Glomerular visceral epithelial cell (primary cell): Measurements from ENCODE around the gene DEPP1.

ENCODE experiments used
- DNase-seq: peaks from one replicate; pipeline ENCODE4 v3.0.0-alpha.2; 2016; ENCODE audit errors: extremely low spot score

The DEPP1 gene

GRCh38 chr10:44954962-44955361, 23.6 kb downstream of the DEPP1 start:
- DNase-seq: no peak

- DNase-seq: no peak
Observed at GRCh38 chr10:44954042-44954441, 24.6 kb downstream of the DEPP1 start.

GRCh38 chr10:44952779-44953231, 25.8 kb downstream of the DEPP1 start:
- DNase-seq: peak; percentile 42

- DNase-seq: no peak
Observed at GRCh38 chr10:44951576-44952226, 26.9 kb downstream of the DEPP1 start.

DNA sequence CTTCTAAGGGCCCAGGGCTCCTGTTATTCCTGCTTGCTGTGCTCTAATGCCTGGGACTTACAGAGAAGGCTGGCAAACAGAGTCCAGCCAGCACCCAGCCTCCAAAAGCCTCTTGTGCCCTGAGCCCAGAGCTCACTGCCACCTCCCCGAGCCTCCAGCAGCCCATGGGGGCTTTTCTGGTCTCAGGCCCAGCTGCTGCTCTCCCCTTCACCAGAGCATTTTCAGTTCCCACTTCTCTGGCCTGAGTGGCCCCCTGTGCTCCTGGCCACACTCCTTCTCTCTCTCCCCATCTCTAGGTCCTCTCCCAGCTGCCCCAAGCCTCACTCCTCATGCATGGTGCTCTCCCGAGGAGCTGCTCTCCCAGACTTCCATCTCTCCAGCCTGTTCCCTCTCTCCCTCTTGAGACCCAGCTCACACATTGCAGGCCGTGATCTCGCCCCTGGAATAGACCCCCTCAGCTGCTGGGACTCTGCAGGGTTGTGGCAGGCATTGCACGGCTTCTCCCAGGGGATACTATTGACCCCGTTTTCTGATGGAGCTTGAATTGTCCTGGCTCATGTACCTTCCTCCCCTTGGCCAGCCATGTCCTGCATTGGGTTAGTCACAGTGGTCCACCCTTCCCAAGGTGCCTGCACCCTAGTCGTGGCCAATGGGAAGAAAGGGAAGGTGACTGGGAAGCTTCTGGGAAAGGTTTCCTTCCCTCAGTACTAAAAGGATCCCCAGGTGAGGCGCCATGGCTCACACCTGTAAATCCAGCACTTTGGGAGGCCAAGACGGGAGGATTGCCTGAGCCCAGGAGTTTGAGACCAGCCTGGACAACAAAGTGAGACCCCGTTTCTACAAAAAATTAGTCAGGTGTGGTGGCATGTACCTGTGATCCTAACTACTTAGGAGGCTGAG, 28.0 kb downstream of the DEPP1 start:
- DNase-seq: no peak

DNA sequence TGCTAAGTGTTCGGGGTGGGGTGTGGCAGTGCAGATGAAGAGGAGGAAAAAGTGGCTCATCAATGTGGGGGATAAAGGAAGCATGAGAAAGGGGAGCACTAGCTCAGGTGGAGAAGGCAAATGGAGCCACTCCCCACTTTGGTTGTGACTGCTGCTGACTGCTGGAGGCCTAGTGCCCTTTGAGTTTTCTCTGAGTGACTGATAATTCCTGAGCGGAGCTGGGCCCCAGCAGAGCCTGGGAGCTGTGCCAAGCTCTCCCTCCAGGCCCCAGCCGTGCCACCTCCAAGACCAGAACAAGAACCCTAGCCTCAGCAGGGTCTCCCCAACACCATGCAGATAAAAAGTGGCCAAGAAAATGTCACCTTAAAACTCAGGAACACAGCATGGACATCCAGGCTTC, 28.7 kb downstream of the DEPP1 start:
- no peak for DNase-seq

DNA sequence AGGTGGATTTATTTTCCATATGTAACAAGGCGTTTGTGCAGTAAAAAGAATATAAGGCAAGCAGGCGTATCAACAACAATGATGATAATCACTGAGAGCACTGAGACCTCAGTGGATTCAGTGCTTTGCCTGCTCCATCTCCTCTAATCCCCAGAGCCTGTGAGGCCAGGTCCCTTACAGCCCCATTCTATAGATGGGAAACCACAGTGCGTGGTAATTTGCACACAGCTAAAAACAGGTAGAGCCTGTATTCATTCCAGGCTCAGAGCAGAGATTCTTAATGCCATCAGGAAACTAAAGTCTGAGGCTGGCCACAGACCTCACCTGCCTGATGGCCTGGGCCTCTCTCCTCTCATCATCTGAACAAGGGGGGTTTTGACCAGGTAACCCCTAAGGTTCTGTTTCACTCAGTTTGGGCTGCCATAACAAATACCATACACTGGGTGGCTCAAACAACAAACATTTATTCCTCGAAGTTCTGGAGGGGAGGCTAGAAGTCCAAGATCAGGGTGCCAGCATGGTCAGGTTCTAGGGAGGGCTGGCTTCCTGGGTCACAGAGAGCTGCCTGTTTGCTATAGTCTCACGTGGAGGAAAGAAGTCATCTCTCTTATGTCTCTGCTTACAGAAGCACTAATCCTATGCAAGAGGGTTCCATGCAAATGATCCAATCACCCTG, 29.3 kb downstream of the DEPP1 start:
- no peak for DNase-seq

DNA sequence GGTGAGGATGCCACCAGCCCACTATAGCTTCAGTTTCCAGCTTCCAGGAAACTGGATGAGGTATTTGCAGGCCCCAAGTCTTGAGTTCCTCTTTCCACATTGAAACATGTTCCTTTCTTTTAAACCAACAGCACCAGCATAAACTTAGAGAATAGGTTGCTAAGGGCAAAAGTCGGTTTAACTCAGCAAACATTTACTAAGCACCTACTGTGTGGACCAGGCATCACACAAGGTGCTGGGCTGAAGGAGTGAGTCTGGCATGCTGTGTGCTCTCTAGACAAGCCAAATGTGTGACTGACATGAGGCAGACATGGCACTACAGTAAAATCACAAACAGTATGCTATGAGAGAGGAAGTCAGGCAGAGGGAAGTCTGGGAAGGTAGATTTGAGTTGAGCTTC, 30.0 kb downstream of the DEPP1 start:
- DNase-seq: no peak

- DNase-seq: peak; percentile 70
Observed at GRCh38 chr10:44947371-44948152, 31.0 kb downstream of the DEPP1 start.

- DNase-seq: no peak
Observed at GRCh38 chr10:44946205-44946604, 32.4 kb downstream of the DEPP1 start.

- DNase-seq: no peak
Observed at GRCh38 chr10:44944354-44944753, 34.3 kb downstream of the DEPP1 start.

DNA sequence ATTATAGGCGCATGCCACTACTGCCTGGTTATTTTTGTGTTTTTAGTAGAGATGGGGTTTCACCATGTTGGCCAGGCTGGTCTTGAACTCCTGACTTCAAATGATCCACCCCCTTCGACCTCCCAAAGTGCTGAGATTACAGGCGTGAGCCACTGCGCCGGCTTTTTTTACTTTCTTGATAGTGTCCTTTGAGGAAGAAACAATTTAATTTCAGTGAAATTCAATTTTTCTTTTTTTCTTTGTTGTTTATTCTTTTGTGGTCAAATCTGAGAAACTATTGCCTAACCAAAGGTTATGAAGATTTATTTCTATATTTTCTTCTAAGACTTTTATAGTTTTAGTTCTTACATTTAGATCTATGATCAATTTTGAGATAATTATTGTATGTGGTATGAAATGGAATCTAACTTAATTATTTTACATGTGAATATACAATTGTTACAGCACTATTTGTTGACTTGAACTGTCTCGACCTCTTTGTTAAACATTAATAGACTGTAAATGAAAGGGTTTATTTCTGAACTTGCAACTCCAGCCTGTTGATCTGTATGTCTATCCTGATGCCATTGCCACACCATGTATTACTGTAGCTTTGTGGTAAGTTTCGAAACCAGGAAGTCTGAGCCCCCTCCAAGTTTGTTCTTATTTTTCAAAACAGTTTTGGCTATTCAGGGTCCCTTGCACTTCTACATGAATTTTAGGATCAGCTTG, 38.8 kb downstream of the DEPP1 start:
- DNase-seq: no peak

- no peak for DNase-seq
Observed at GRCh38 chr10:44938956-44939355, 39.7 kb downstream of the DEPP1 start.

GRCh38 chr10:44937196-44938005, 41.2 kb downstream of the DEPP1 start:
- DNase-seq: peak; percentile 43

- DNase-seq: no peak
Observed at GRCh38 chr10:44936314-44936975, 42.2 kb downstream of the DEPP1 start.

DNA sequence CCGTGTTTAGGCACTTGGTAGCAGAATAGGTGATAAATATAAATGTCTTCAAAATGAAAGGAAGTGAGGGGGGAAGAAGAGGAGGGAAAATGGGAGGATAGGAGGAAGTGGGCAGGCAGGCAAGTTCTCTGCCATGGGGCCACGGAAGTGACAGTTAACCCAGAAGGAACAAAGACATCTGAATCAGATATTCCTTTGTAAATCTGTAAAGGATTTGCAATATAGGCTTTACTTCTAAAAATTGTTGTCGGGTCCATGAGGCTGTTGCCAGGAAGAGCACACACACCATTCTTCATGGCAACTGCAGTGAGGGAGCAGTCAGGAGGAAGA, 42.7 kb downstream of the DEPP1 start:
- DNase-seq: no peak

DNA sequence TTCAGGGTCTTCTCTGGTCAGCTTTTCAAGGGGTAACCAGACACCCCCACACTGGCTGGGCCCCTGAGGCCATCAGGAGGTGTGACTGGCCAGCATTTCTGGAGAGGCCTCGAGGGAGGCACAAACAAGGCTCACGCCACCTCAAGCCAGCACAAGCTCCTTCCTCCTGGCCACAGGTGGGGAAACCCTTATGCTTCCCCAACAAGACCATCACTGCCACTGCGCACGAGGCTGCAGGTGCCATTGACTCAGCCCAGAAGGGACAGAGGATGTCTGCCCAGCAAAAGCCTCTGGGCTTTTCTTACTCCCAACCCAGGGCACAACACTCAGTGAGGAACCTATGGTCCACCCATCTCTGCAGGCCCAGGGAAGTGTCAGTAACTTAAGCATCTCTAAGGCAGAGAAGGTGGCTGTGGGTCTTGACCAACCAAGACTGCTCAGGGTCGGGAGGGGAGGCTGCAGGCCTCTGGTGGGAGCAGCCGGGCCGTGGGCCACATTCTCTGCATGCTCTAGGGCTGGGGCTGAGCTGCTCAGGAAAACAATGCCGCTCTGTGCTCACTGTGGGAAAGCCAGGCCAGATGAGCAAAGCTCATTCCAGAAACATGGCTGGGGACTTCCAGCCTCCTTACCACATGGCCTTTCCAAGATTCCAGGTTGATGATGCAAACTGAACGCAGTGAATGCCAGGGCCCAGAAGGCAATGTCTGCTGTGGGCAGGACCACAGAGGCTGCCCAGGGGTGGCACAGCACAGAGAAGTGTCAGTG, 43.2 kb downstream of the DEPP1 start:
- DNase-seq: peak; percentile 92

GRCh38 chr10:44934416-44935200, 44.0 kb downstream of the DEPP1 start:
- DNase-seq: no peak
